Measurements from ENCODE around the gene GPRIN3.
"Not testable (repeated sequence)": the region's sequence is repeated elsewhere in the genome, so short reads cannot be mapped to it uniquely, and the experiment has no call there.

Gene GPRIN3

GRCh38 chr4:89203902-89204301 is 103.7 kb downstream of the GPRIN3 start:
- in situ Hi-C loops (cut with HindIII; ENCODE audit: low sequenced_read_pairs), result no loop called here
- H3K4me3 ChIP-seq (ENCODE audit: low read depth, low read length), result no peak overlapping the region
- DNase-seq (ENCODE audit: low read depth, low spot score), result no peak
- no peak for TF ChIP-seq CTCF (IDR thresholded peaks at IDR 0.05; ENCODE audit: low read depth, low read length)

GRCh38 chr4:89199394-89199793 is 108.2 kb downstream of the GPRIN3 start:
- DNase-seq (ENCODE audit: low read depth, low spot score); in situ Hi-C loops (cut with HindIII; ENCODE audit: low sequenced_read_pairs); H3K4me3 ChIP-seq (ENCODE audit: low read depth, low read length): not testable (repeated sequence)

- DNase-seq (ENCODE audit: low read depth, low spot score), result no peak
- no peak overlapping the region for H3K4me3 ChIP-seq (ENCODE audit: low read depth, low read length)
- TF ChIP-seq CTCF (IDR thresholded peaks at IDR 0.05; ENCODE audit: low read depth, low read length), result no peak
- in situ Hi-C loops (cut with HindIII; ENCODE audit: low sequenced_read_pairs), result no loop called here
Measured at GRCh38 chr4:89197920-89198319, 109.7 kb downstream of the GPRIN3 start.

GRCh38 chr4:89196745-89197144 is 110.9 kb downstream of the GPRIN3 start:
- no peak for TF ChIP-seq CTCF (IDR thresholded peaks at IDR 0.05; ENCODE audit: low read depth, low read length)
- in situ Hi-C loops (cut with HindIII; ENCODE audit: low sequenced_read_pairs), result no loop called here
- DNase-seq (ENCODE audit: low read depth, low spot score), result peak; percentile 12
- no peak overlapping the region for H3K4me3 ChIP-seq (ENCODE audit: low read depth, low read length)

- in situ Hi-C loops (cut with HindIII; ENCODE audit: low sequenced_read_pairs), result no loop called here
- TF ChIP-seq CTCF (IDR thresholded peaks at IDR 0.05; ENCODE audit: low read depth, low read length), result no peak
- H3K4me3 ChIP-seq (ENCODE audit: low read depth, low read length), result no peak overlapping the region
- DNase-seq (ENCODE audit: low read depth, low spot score), result peak; percentile 32
Measured at GRCh38 chr4:89196056-89196674, 111.4 kb downstream of the GPRIN3 start.

- in situ Hi-C loops (cut with HindIII; ENCODE audit: low sequenced_read_pairs), result no loop called here
- DNase-seq (ENCODE audit: low read depth, low spot score), result no peak
- no peak overlapping the region for H3K4me3 ChIP-seq (ENCODE audit: low read depth, low read length)
- TF ChIP-seq CTCF (IDR thresholded peaks at IDR 0.05; ENCODE audit: low read depth, low read length), result no peak
Measured at GRCh38 chr4:89193843-89194242, 113.8 kb downstream of the GPRIN3 start.
